Fibroblast of peridontal ligament (primary cell): ENCODE results near the gene SDF4.

Experiments used
- DNase-seq: peaks from one replicate; pipeline ENCODE4 v3.0.0-alpha.2; 2010; ENCODE audit errors: extremely low read depth

The SDF4 gene

GRCh38 chr1:1213345-1214265 lies 18.2 kb downstream of the SDF4 start, which contains the start of gene TNFRSF4:
Gene TNFRSF4 (minus strand): TSS chr1:1214153. CDS start chr1:1214127, 26 bp downstream.
- DNase-seq = no peak

DNA sequence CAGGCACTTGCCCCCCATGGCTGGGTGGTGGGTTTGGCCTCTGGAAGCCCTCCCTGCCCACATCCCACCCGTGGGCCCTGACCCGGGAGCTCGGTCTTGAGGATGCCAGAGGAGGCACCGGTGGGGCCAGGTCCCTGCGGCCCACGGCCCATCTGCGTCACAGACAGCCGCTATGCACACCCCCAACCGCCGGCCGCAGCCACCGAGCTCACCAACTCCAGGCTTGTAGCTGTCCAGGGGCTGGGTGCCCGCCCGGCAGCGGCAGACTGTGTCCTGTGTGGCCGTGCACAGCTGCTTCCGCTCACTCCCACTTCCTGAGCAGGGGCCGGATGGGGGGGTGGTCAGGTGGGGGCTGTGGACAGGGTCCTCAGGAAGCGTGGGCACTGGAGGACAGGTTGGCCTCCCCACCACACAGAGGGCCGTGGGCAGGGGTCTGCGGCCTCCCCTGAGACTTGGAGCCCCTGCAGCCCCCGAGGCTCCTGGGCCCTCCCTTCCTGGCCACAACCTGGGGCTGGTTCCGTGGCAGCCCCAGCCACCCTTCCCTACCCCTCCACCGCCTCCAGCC lies 18.9 kb downstream of the SDF4 start:
- DNase-seq = no peak

- DNase-seq = no peak
These were observed 20.0 kb downstream of the SDF4 start for GRCh38 chr1:1211541-1212441.

DNA sequence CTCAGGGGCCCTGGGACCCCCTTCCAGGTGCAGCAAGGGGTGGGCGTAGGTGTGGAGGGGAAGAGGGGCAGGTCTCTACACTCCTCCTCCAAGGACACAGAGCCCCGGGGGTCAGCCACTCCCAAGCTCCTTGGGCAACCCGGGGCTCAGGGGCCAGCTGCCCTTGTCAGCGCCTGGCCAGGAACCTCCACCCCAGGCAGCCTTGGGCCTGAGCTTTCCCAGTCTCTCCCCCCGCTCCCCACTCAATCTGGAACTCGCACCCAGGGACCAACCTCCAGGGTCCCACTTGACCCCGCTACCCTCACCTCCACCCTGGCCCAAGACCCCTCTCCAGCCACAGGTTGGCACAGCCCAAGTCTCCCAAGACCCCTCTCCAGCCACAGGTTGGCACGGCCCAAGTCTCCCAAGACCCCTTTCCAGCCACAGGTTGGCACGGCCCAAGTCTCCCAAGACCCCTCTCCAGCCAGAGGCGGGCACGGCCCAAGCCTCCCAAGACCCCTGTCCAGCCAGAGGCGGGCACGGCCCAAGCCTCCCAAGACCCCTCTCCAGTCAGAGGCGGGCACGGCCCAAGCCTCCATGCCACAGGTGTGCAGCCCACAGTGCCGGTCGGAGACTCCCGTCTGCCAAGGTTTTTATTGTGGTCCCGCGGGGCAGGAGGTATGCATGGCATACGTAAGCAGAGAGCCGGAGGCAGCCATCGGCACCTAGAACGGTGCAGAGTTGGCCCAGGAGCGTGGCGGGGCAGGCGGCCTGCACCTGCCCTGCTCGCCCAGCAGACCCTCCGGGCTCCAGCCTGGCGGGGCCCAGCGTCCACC lies 20.9 kb downstream of the SDF4 start:
- no peak for DNase-seq

- DNase-seq = no peak
These were observed 22.9 kb downstream of the SDF4 start for GRCh38 chr1:1208713-1209433.

- DNase-seq = no peak
These were observed 24.3 kb downstream of the SDF4 start for GRCh38 chr1:1207571-1207892.

DNA sequence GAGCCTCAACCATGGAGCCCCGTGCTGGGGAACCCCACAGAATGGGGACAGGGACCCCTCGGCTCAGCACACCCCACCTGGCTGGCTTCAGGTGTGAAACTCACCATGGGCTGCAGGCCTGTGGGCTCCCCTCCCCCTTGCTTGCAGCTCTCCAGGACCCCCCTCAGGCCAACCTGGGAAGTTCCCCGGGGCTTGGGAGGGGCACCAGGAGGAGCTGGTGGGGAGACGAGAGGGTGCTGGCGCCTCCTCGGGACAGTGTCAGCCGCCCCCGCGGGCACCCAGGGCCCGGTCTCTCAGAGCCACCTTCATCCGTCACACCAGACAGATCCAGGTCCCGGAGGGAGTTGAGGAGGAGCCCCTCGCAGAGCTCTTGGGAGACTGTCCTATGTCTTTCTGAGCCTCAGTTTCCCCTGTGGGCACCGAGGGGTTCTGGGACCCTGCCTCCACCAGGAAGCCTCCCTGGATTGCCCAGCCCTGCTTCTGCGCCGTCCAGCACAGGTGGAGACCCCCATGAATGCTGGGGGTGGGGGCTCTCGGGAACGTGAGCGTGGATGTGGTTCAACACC lies 24.8 kb downstream of the SDF4 start:
- DNase-seq = no peak

DNA sequence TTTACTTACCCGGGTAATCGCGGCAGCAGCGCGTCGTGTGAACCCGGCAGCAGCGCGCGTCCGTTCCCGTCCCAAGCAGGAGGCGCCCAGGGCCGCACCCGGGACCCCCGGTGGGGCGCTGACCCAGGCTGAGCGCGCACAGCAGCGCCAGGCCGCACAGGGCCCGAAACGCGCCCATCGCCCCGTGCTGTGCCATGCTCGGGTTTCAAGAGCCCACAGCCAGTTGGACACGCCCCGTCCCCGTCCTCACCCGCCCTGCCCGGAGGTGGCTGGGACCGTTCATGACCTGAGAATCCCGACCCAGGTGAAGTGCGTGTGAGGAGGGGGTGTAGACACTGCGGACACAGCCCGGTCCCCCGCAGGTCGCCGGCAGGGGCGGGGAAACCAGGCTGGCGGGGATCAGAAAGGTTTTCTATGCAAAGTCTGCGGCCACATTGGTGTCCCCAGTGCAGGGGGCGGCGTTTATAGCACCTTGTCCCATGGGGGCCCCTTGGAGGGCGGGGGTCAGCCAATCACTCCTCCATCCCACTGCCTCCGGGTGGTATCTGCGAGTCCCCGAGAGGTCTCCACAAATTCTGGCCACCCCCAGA lies 25.3 kb downstream of the SDF4 start, which contains the start of gene TNFRSF18:
TNFRSF18 (minus strand) TSS at position 217 of the 590 bp plus-strand sequence; CDS start at position 196, 21 bp downstream.
- DNase-seq = no peak

DNA sequence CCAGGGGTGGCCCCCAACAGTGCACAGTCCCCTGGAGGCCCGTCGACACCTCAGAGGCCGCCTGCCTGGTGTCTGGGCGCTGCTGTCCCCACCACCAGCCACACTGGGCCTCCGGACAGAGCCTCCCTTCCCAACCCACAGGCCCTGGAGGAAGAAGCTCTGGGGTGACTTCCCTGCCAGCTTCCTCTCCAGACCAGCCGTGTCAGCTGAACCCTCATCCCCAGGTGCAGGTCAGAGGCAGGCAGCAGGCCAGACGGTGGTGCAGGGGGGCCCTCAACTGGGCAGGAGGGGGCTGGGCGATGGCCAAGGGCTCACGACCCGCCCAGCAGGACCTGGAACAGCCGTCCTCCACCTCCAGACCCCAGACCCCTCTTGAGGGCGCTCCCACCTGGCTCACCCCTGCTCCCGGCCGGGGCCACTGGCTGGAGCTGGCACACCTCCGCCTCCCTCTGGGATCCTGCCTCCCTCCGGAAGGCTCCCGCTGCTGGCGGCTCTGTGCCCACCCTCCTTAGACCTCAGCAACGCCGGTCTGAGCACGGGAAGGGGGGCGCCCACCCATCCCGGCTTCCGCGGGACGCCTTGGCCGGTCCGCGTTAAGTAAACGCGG lies 25.9 kb downstream of the SDF4 start:
- no peak for DNase-seq

DNA sequence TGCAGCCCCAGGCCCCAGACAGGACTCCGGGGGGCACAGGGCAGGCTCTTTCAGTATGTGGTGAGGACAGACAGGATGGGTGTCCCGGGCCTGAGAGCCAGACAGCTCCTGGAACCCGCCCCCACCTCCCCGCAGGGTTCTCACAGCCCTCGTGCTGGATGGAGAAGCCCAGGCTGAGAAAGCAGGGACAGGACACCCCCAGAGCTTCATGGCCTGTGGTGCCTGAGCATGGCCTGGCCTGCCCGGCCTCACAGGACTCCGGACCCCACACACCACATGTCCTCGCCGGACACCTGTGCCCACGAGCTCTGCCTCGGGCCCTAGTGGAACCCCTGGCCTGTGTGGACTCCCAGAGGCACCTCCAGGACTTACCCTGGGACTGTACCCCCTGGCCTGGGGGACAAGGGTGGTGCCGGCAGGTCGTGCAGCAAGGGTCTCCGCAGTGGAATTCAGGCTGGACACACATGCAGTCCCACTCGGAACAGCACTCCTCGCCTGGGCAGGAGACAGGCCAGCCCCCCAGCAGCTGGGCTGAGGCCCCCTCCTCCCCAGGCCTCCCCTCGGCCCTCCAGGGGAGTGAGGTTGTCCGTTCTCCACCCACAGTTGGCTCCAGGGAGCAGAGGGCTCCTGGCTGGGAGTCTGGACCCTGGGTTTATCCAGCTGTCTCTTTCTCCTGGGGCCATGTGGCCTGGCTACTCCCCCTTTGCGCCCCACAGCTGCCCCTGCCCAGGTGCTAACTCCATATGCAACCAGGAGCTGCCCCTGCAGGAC lies 26.6 kb downstream of the SDF4 start:
- DNase-seq = no peak

GRCh38 chr1:1204425-1204920 lies 27.3 kb downstream of the SDF4 start:
- DNase-seq = no peak

DNA sequence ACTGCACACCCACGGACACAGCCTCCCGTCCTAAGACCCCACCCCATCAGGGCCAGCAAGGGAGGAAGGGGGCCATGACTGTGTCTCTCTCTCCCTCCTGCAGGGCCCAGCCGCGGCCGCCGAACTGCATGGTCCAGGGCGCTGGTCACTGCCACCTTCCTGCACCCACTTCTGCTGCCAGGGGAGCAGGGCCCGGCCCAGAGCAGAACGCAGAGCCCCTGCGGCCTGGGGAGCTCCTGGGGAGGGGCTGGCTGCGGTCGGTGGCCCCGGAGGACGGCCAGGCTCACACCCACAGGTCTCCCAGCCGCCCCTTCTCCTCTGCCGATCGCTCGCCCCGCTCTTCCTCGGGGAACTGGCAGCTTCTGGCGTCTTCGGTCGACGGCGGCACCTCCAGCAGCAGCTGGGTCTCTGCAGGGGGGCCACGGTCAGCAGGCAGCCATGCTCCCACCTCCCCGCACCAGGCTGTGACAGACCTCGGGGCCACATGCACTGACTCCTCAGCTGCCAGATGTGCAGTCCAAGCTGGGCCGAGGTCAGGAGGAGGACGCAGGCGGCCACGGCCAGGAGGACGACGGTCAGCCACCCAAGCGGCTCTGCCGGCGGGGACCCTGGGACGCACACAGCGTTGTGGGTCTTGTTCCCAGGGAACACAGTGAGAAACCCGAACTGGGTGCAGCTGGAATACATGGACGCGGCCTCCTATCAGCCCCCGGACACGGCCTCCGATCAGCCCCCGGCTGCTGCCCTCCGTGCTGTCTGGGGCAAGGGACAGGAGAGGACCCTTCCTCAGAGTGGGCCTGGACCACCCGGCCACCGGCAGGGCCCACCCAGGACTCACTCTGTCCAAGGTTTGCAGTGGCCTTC lies 28.0 kb downstream of the SDF4 start:
- no peak for DNase-seq

- DNase-seq = no peak
These were observed 28.8 kb downstream of the SDF4 start for GRCh38 chr1:1202831-1203560.

- peak; percentile 25 for DNase-seq
These were observed 30.7 kb downstream of the SDF4 start for GRCh38 chr1:1200876-1201810.

DNA sequence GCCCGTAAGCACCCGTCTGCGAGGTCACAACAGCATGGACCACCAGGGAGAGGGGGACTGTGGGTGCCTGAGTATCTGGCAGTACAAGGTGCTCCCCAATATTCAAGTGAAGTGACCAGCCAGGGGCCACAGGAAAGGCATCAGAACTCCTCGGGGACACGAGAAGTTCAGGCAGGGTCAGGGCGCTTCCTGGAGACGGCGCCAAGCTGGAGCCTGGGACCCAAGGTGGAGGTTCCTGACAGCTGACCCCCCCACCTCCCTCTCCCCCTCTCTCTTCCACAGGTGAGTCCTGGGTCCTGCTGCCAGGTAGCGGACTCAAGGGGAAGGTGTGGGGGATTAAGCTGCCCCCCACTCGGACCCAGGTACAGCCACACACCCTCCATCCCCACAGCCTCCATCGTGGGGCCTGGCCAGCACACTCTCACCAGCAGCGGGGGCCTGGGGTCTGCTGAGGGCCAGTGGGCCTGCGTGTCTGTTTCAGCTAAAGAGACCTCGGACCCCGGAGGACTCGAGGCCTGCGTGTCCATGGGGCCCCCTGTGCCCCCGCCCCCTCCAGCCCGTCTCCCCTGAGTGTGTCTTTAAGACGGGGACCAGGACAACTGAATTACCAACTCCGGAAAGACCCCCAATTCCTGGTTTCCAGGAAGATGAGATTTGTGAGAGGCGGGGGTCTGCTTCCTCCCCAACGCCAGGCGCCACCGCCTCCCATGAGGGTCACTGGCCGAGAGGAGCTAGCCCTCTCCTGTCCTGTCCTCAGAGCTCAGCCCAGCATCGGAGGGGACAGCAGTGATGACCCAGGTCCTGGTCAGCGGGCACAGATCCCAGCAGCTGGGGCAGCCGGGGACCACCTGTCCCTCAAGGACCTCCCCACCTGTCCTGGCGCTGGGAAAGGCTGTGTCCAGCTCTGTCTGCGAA lies 31.6 kb downstream of the SDF4 start:
- no peak for DNase-seq
